ENCODE results near the gene CEACAM19.
"Not testable (repeated sequence)": the region's sequence is repeated elsewhere in the genome, so short reads cannot be mapped to it uniquely, and the experiment has no call there.

The CEACAM19 gene

DNA sequence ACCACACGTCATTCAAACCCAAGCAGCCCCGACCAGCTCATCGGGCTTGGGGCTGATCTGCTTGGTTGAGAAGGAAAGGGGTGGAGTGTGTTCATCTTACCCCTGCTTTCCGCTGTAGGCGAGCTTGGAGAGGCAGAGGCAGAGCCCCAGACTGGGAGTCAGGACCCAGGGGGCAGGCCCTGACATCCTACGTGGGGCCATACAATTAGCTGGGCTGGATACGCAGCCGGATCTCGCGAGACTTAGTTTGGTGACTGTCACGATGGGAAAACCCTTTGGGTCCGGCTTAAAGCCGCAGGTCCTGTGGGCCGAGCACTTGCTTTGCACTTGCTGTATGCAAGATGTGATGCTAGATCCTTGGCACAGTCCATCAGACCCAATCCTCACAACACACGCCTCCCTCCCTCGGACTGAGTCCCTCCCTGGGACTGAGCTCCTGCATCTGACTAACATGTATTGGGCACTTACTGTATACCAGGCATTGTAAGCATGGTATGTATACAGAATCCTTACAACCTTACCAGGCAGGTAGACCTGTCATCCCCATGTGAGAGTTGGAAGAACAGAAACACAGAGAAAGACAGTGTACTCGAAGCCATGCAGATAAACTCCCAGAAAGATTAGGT lies 31.4 kb downstream of the CEACAM19 start:
- DNase-seq (ENCODE audit: low read depth): no peak

GRCh38 chr19:44703336-44704078 lies 32.2 kb downstream of the CEACAM19 start:
- no peak for DNase-seq (ENCODE audit: low read depth)

DNA sequence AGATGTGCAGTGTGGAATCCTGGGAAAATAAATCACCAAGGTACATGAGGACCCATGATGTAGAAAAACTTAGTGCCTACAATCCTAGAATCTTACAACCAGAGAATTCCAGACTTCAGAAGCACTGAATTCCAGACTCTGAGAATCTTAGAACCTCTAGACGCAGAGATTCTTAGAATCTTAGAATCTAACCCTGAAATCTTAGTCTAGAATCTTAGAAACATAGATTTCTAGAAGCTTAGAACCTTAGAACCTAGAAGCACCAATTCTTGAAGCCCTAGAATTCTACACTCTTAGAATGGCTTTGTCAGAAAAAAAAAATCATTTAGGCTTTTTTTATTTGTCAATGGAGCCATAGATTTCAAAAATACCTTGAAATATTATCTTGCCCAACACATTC lies 33.7 kb downstream of the CEACAM19 start:
- DNase-seq (ENCODE audit: low read depth): no peak

GRCh38 chr19:44705502-44706010 lies 34.3 kb downstream of the CEACAM19 start:
- no peak for DNase-seq (ENCODE audit: low read depth)

- DNase-seq (ENCODE audit: low read depth): no peak
These were observed 35.4 kb downstream of the CEACAM19 start for GRCh38 chr19:44706506-44707236.

- DNase-seq (ENCODE audit: low read depth): no peak
These were observed 36.5 kb downstream of the CEACAM19 start for GRCh38 chr19:44707794-44708193.

DNA sequence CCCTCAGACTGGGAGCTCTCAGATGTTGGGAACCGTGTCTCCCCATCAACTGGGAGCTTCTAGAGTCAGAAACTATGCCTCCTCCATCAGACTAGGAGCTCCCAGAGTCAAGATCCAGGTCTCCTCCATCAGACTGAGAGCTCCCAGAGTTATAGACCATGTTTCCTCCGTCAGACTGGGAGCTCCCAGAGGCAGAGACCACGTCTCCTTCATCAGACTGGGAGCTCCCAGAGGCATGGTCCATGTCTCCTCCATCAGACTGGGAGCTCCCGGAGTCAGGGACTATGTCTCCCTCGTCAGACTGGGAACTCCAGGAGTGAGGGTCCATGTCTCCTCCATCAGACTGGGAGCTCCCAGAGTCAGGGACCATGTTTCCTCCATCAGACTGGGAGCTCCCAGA lies 37.7 kb downstream of the CEACAM19 start:
- DNase-seq (ENCODE audit: low read depth): no peak

GRCh38 chr19:44709434-44710266 lies 38.4 kb downstream of the CEACAM19 start:
- DNase-seq (ENCODE audit: low read depth): not testable (repeated sequence)

- DNase-seq (ENCODE audit: low read depth): no peak
These were observed 39.2 kb downstream of the CEACAM19 start for GRCh38 chr19:44710483-44710882.

DNA sequence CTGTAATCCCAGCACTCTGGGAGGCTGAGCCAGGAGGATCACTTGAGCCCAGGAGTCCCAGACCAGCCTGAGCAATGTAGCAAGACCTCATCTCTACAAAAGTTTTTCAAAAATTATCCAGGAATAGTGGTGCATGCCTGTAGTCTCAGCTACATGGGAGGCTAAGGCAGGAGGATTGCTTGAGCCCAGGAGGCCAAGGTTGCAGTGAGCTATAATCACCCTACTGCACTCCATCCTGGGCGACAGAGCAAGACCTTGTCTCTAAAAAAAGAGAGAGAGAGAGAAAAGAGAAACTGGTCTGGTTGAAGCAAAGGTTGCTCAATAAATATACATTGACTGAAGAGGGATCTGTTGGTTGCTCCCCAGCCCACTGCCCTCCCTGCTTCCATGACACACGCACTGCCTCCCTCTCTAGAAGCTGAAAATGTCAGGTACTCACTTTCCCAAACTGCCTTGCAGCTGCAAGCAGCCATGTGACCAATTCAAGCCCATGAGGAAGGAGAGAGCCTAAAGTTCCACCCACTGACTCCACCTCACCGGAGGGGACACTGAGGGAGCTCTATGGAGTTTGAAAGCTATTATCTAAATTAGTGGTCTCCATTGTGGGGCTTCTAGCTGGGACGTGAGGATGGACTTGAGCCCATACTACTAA lies 41.7 kb downstream of the CEACAM19 start:
- no peak for DNase-seq (ENCODE audit: low read depth)

GRCh38 chr19:44714597-44715169 lies 43.4 kb downstream of the CEACAM19 start:
- no peak for DNase-seq (ENCODE audit: low read depth)

- no peak for DNase-seq (ENCODE audit: low read depth)
These were observed 46.3 kb downstream of the CEACAM19 start for GRCh38 chr19:44717603-44718002.

DNA sequence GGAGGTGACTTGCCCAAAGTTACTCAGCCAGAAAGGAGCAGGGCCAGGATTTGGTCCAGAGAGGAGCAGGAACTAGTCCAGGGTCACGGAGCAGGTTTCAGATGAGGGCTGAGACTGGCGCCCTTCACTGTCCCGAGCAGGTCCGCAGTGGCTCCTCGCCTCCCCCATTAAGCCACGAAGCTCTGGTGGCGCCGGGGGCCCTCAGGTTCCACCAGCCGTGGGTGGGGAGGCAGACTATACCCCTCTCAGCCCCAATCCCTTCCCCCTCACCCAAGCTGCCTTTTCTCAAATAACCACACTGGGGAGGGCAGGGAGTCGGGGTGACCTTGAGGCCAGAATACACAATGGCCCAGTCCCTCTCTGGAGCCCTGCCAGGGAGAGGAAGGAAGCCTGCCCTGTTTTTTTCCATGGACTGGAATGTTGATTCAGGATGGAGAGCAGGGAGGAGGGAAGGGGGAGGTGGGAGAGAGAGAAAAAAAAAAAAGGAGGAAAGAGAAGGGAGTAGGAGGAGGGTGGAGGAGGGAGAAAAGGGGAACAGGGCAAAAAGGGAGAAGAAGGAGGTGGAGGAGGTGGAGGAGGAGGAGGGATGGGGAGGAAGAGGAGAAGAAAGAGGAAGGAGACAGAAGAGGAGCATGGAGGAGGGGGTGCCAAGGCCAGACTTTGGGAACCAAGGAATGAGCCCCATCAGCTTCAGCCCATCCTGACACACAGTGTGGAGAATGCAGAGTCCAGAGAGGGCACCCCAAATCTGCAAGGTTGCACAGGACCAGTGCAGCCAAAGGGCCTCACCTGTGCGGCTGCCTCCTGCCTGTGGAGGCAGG lies 47.4 kb downstream of the CEACAM19 start:
- no peak for DNase-seq (ENCODE audit: low read depth)

DNA sequence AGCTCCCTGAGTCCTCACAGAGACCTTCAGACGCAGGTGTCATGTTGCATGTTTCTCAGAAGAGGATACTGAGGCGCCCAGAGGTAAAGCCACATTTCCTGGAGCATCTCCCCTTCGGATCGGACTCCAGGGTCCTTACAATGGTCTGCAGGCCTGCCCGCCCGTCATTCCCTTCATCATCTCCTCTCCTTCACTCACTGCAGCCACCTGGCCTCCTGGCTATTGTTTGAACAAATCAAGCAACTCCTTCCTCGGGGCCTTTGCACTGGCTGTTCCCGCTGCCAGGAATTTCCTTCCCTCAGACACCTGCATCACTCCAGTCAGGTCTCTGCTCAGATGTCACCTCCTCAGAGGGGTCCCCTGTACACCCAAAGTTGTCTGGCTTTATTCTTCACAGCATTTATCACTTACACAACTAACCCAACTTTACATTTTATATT lies 48.0 kb downstream of the CEACAM19 start:
- no peak for DNase-seq (ENCODE audit: low read depth)

DNA sequence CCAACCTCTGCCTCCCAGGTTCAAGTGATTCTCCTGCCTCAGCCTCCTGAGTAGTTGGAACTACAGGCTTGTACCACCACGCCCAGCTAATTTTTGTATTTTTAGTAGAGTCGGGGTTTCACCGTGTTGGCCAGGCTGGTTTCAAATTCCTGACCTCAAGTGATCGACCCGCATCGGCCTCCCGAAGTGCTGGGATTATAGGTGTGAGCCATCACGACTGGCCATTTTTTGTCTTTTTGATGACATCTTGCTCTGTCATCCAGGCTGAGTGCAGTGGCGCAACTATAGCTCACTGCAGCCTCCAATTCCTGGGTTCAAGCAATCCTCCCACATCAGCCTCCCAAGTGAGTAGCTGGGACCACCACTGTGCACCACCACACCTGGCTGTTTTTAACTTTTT lies 49.1 kb downstream of the CEACAM19 start:
- not testable (repeated sequence) for DNase-seq (ENCODE audit: low read depth)

DNA sequence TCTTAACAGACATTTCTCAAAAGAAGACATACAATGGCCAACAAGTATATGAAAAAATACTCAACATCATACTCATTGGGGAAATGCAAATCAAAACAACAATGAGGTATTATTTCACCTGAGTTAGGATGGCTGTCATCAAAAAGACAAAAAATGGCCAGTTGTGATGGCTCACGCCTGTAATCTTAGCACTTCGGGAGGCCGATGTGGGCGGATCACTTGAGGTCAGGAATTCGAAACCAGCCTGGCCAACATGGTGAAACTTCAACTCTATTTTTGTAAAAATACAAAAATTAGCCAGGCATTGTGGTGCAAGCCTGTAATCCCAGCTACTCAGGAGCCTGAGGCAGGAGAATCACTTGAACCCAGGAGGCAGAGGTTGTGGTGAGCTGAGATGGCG lies 49.7 kb downstream of the CEACAM19 start:
- no peak for DNase-seq (ENCODE audit: low read depth)

GRCh38 chr19:44721369-44721768 lies 50.1 kb downstream of the CEACAM19 start:
- DNase-seq (ENCODE audit: low read depth): not testable (repeated sequence)

DNA sequence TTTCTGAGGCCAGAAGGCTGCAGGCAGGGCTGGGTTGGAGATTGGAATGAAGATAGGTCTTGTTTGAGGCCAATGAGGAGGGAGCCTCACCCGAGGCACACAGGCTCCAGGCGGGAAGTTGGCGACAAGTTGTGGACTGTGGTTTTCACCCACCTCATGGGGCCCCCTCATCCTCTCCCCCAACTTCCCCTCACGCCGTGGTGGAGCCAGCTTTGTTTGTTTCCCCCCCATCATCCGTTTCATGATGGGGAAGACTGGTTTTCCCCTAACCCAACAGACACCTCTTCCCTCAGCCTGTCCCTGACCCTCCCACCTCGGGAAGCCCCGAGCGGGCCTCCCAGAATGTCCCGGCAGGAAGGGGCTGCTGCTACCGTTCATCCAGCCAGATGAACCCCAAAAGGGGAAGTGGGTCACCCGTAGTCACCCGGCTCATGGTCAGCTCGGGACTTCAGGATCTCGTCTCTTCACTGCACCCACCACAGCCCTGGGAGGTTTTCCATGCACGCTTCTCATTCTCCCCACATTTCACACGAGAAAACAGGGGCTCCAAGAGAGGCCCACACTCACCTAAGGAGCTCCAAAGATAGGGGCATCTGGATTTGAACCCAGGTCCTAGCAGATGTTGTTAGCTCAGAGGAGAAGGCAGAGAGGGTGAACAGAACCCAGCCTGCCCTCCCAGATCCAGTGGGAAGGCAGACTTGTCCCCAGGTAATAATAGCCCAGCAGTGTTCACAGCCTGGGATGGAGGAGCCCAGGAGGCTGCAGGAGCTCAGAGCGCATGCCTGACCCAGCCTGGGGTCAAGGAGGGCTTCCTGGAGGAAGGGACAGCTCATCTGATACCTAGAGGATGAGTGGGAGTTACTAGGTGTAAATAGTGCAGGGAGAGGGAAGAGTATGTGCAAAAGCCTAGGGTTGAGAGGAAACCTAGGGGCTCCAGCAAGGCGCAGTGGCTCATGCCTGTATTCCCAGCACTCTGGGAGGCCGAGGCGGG lies 51.1 kb downstream of the CEACAM19 start:
- no peak for DNase-seq (ENCODE audit: low read depth)

All from stromal cell of bone marrow (primary cell).